GM12864 (cell line): ENCODE results near the gene MADCAM1.

Source experiments
- DNase-seq: peaks from one replicate; pipeline ENCODE4 v3.0.0-alpha.2; 2011; ENCODE audit warnings: low read depth
- H3K4me3 ChIP-seq: 2 replicates; pipeline ENCODE4 v1.5.1; 2011; ENCODE audit warnings: mild to moderate bottlenecking, low read depth, low read length, control low read depth
- CTCF ChIP-seq: IDR thresholded peaks from 2 replicates; pipeline ENCODE4 v1.5.1; 2011; ENCODE audit warnings: low read depth, mild to moderate bottlenecking, moderate library complexity, low read length, control low read depth, inconsistent platforms; ENCODE audit errors: missing control alignments

The MADCAM1 gene

GRCh38 chr19:532561-533363, 36.5 kb downstream of the MADCAM1 start:
- TF ChIP-seq CTCF = peak; percentile 51
- peak overlapping the region; percentile 83 for H3K4me3 ChIP-seq
- DNase-seq = no peak

GRCh38 chr19:533364-534058, 37.2 kb downstream of the MADCAM1 start:
- no peak for TF ChIP-seq CTCF
- peak overlapping the region; percentile 83 for H3K4me3 ChIP-seq
- DNase-seq = no peak

GRCh38 chr19:534088-534487, 37.8 kb downstream of the MADCAM1 start:
- DNase-seq = no peak
- no peak overlapping the region for H3K4me3 ChIP-seq
- peak; percentile 17 for TF ChIP-seq CTCF

- no peak overlapping the region for H3K4me3 ChIP-seq
- DNase-seq = no peak
- TF ChIP-seq CTCF = no peak
These were observed 38.9 kb downstream of the MADCAM1 start for GRCh38 chr19:535017-535835.

GRCh38 chr19:536031-536880, 40.0 kb downstream of the MADCAM1 start:
- DNase-seq = no peak
- no peak overlapping the region for H3K4me3 ChIP-seq
- TF ChIP-seq CTCF = no peak

GRCh38 chr19:536881-537404, 40.7 kb downstream of the MADCAM1 start:
- no peak for TF ChIP-seq CTCF
- DNase-seq = no peak
- no peak overlapping the region for H3K4me3 ChIP-seq
